ENCODE measurements around the gene CIDEA.

DNA sequence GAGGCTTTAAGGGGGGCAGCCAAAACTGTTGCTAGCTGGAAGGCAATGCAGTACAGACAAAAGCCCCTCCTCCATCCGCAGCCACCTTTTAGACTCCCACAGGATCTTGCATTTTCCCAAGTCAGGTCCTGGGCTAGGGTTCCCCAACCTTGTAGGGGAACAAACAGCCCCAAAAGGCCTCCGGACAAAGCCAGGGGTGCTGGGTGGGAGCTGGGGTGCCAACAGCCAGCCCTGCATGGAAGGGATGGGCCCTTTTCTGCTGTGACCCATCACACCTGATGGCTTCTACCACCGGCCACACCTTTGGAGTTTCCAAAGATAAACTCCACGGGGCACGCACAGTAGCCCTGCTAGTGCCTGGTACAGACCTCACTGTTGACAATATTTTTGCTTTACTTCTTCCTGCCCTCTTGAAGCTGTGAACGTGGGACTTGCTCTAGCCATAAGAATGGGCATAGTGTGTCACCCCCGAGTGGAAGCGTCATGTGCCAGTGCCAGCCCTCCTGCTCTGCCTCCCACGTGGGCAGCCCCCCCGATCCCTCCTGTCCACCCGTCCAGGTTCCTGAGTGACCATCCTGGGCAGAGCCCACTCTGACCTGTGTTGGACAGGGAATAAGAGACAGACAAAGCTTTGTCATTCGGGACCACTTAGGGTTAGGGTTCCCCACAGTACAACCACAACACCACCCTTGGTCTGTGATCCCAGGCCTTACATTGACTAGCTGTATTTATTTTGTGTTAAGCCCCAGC, 72.7 kb downstream of the CIDEA start:
- TF ChIP-seq, protein P1, sequence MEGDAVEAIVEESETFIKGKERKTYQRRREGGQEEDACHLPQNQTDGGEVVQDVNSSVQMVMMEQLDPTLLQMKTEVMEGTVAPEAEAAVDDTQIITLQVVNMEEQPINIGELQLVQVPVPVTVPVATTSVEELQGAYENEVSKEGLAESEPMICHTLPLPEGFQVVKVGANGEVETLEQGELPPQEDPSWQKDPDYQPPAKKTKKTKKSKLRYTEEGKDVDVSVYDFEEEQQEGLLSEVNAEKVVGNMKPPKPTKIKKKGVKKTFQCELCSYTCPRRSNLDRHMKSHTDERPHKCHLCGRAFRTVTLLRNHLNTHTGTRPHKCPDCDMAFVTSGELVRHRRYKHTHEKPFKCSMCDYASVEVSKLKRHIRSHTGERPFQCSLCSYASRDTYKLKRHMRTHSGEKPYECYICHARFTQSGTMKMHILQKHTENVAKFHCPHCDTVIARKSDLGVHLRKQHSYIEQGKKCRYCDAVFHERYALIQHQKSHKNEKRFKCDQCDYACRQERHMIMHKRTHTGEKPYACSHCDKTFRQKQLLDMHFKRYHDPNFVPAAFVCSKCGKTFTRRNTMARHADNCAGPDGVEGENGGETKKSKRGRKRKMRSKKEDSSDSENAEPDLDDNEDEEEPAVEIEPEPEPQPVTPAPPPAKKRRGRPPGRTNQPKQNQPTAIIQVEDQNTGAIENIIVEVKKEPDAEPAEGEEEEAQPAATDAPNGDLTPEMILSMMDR (IDR thresholded peaks at IDR 0.05) = no peak
- no peak for TF ChIP-seq EZH2 (IDR thresholded peaks at IDR 0.05; ENCODE audit: borderline replicate concordance, insufficient read depth, low read depth, low read length, poor library complexity, severe bottlenecking)

All from B cell (primary cell).